Measurements from ENCODE around the gene TEDDM1.

- TF ChIP-seq POLR2AphosphoS5 (IDR thresholded peaks at IDR 0.05; ENCODE audit: low read depth, low read length) (no peak), POLR2A (IDR thresholded peaks at IDR 0.05; ENCODE audit: low read depth, low read length) (no peak), TAF1 (IDR thresholded peaks at IDR 0.05; ENCODE audit: borderline replicate concordance, low read depth, low read length) (no peak)
These were observed 48.6 kb downstream of the TEDDM1 start for GRCh38 chr1:182351790-182352364.

Data from GM12892 (cell line).